MCF 10A (cell line): Measurements from ENCODE around the gene PIEZO1. TPM values are rescaled to one million over a fixed set of nuclear protein-coding genes. Genes with fewer than 3 reads are reported as not detected.
A peak's percentile ranks its signal among the peaks of the same experiment; 100 is the strongest.

Source experiments
- BruUV-seq: library from RNA; stranded (reverse); fragments of 400-500 nt; replicated peaks from 2 replicates; lab custom pipeline; 2021; lab: Mats Ljungman, UMichigan
- CTCF ChIA-PET: fragments of 300-600 bp; sonication (Branson Sonifier 250); formaldehyde crosslinking; extraction: SDS; loops from one replicate; lab custom pipeline; 2021; ENCODE audit warnings: antibody characterized with exemption, inconsistent platforms; lab: Yijun Ruan, JAX
- POLR2A ChIA-PET: fragments of 300-600, 350-650 bp; sonication (Branson Sonifier 250); formaldehyde crosslinking; extraction: SDS; loops from one replicate; lab custom pipeline; 2020; ENCODE audit warnings: antibody characterized with exemption, inconsistent platforms; lab: Yijun Ruan, JAX
- DNase-seq: peaks from one replicate; pipeline ENCODE4 v3.0.0-alpha.2; 2018; ENCODE audit not compliant: unreplicated experiment
- H3K27ac Mint-ChIP-seq: one replicate; pipeline ENCODE4 v1.8.0; 2022; ENCODE audit warnings: mild to moderate bottlenecking, low read depth, mixed read lengths; ENCODE audit not compliant: unreplicated experiment
- H3K27me3 Mint-ChIP-seq: one replicate; pipeline ENCODE4 v1.8.0; 2022; ENCODE audit warnings: mixed read lengths; ENCODE audit not compliant: insufficient read depth, unreplicated experiment
- H3K36me3 Mint-ChIP-seq: one replicate; pipeline ENCODE4 v1.8.0; 2022; ENCODE audit warnings: mild to moderate bottlenecking, moderate library complexity, mixed read lengths; ENCODE audit not compliant: insufficient read depth, unreplicated experiment
- H3K4me1 Mint-ChIP-seq: one replicate; pipeline ENCODE4 v1.8.0; 2022; ENCODE audit warnings: mixed read lengths; ENCODE audit not compliant: insufficient read depth, unreplicated experiment
- H3K4me3 Mint-ChIP-seq: one replicate; pipeline ENCODE4 v1.8.0; 2022; ENCODE audit warnings: mild to moderate bottlenecking, moderate library complexity, mixed read lengths; ENCODE audit not compliant: unreplicated experiment
- H3K9me3 Mint-ChIP-seq: one replicate; pipeline ENCODE4 v1.8.0; 2022; ENCODE audit warnings: mixed read lengths; ENCODE audit not compliant: unreplicated experiment
- intact Hi-C: fragments of 100-400 bp; cut with micrococcal nuclease; formaldehyde crosslinking; loops from 2 replicates; pipeline ENCODE4 v1.14.1; 2022
- total RNA-seq: library from RNA; stranded (reverse); gene quantifications from 2 replicates; pipeline ENCODE4 v1.2.3, GENCODE V29; 2022
- TF ChIP-seq, protein P1 (sequence below): fragments of 200-600 bp; IDR thresholded peaks from one replicate; pipeline ENCODE4 v1.8.0; 2022; ENCODE audit warnings: antibody characterized with exemption, mild to moderate bottlenecking; ENCODE audit not compliant: unreplicated experiment

Gene PIEZO1
- total RNA-seq, 1 experiment from 2014 or later, result 193 TPM

DNA sequence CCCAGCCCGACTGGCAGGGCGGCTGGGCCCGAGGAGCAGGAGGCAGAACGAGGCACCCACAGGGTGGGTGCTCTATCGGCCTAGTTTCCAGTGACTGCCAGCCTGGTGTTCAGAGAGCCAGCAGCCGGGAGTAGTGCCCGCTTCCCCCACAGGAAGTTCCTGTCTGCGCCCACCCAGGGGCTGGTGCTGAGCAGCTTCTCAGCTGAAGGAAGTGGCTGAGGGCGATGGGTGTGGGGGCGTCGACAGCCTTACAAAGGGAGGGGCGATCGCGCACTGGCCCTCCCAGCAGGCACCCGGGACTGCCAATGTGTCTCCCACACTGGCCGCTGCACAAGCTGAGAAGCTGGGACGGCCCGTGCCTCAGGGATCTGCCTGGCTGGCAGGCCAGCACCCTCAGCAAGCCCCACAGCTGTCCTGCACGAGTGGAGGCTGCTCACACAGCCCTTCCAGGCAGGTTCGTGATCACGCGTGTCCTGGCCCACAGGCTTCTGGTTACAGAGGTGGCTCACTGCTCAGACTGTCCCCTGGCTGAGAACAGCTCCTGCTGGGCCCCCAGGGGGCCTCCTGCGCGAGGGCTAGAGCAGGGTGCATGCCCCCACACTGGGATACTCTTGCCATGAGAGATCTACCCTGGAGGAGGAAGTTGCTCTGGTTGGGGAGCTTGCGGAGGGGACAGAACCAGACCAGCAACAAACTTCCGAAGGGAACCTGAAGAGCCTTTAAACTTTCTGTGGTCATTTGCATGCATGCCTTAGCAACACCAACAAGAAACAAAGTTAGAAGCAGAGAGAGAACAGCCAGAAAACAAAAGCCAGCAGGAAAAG is 81.3 kb downstream of the PIEZO1 start:
- POLR2A ChIA-PET, result interaction anchor here (1.7 kb wide), 1 partner anchor 16 kb away, joined by 4 read pairs; no protein-coding TSS in a partner anchor
- intact Hi-C loops, result no loop called here
- no peak for DNase-seq
- TF ChIP-seq, protein P1, sequence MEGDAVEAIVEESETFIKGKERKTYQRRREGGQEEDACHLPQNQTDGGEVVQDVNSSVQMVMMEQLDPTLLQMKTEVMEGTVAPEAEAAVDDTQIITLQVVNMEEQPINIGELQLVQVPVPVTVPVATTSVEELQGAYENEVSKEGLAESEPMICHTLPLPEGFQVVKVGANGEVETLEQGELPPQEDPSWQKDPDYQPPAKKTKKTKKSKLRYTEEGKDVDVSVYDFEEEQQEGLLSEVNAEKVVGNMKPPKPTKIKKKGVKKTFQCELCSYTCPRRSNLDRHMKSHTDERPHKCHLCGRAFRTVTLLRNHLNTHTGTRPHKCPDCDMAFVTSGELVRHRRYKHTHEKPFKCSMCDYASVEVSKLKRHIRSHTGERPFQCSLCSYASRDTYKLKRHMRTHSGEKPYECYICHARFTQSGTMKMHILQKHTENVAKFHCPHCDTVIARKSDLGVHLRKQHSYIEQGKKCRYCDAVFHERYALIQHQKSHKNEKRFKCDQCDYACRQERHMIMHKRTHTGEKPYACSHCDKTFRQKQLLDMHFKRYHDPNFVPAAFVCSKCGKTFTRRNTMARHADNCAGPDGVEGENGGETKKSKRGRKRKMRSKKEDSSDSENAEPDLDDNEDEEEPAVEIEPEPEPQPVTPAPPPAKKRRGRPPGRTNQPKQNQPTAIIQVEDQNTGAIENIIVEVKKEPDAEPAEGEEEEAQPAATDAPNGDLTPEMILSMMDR, result no peak
- peak overlapping the region; percentile 3 for H3K4me3 Mint-ChIP-seq
- BruUV-seq, result no TSS peak
- H3K9me3 Mint-ChIP-seq, result no peaks in the 10 kb centered on the region
- H3K27me3 Mint-ChIP-seq, result no peaks in the 10 kb centered on the region
- peaks cover 14% of the 10 kb centered on the region for H3K4me1 Mint-ChIP-seq
- CTCF ChIA-PET, result interaction anchor here (1.2 kb wide), 1 partner anchor 33 kb away, joined by 6 read pairs; no protein-coding TSS in a partner anchor
- H3K27ac Mint-ChIP-seq, result no peak overlapping the region
- peaks cover 10% of the 10 kb centered on the region for H3K36me3 Mint-ChIP-seq

DNA sequence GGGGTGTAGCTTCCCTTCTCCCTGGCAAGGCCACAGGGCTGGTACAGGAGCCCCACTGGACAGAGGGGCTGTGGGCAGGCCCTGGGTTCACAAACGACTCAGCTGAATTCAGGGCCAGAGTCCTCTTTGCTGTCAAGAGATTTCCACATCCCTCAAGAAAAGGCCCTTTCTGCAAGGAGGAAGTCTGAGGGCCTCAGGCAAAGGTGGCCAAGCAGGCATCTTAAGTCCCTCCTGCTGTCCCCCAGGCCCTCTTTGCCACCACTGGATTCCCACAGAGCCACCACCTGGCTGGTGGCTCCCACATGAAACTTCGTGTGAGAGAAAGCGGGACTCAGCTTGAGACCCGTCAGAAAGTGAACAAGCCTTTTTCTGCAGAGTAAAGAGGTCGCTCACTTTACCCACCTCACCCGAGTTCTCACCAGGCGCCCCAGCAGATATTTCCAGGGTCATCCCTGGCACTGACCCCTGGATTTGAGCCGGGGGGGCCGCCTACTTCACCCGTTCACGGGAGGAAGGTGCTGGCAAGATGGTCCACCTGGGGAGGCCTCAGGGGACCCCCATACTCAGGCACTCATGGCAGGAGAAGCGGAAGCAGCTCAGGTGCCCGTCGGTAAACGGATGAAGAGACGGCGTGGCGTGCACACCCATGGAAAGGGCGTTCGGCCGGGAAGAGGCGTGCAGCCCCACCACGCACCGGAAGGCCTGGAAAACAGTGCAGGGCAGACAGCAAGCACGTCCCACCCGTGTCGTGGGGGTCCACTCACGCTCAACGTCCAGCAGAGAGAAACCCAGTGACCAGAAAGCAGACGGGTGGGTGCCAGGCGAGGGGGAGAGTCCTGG is 82.4 kb downstream of the PIEZO1 start:
- TF ChIP-seq, protein P1, result no peak
- BruUV-seq, result no TSS peak
- Mint-ChIP-seq H3K9me3 (no peaks in the 10 kb centered on the region), H3K4me1 (peaks cover 13% of the 10 kb centered on the region), H3K36me3 (peaks cover 10% of the 10 kb centered on the region), H3K27me3 (no peaks in the 10 kb centered on the region), H3K4me3 (no peak overlapping the region), H3K27ac (no peak overlapping the region)
- DNase-seq, result no peak
- intact Hi-C loops, result no loop called here
- POLR2A ChIA-PET, result interaction anchor here (0.5 kb wide), 1 partner anchor 507 kb away, joined by 3 read pairs; no protein-coding TSS in a partner anchor
- CTCF ChIA-PET, result interaction anchor here (0.6 to 1.2 kb wide), 3 partner anchors 34 to 460 kb away, joined by 4 to 6 read pairs (median 4); no protein-coding TSS in a partner anchor

DNA sequence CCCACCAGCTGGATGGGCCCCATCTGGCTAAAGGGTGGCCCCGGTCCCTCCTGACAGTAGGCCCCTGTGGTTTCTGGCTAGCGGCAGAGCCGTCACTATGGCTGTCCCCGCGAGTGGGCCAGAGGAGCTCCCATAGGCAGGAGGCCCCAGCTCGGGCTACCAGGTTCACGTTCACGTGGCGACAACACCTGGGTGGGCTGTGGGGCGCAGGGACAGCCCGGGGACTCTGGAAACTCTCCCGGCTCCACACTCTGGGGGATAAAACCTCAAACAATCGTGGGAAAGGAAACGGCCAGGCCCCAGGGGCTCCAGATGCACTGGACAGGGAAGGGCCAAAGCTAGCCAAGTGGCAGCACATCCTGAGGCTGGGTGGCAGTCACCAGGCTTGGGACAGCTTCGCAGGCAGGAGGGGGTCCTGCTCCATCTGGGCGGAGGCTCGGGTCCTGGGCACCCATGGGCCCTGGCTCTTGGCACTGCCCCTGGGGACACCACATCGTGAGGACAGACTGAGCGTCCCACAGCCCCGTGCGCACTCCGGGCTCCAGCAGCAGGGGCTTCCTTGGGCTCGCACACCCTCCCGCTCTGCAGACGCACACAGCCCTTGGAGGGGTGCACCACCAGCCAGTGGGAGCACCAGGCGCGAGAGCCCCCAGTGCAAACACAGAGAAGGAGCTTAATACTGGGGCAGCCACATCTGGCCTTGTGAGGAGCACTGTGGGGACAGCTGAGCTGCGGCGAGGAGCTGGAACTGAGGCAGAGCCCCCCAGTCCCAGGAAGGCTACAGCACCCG is 83.2 kb downstream of the PIEZO1 start:
- Mint-ChIP-seq H3K9me3 (no peaks in the 10 kb centered on the region), H3K27ac (no peak overlapping the region), H3K4me1 (peaks cover 7% of the 10 kb centered on the region), H3K27me3 (no peaks in the 10 kb centered on the region), H3K4me3 (no peak overlapping the region), H3K36me3 (peaks cover 10% of the 10 kb centered on the region)
- BruUV-seq, result no TSS peak
- intact Hi-C loops, result no loop called here
- TF ChIP-seq, protein P1, result no peak
- DNase-seq, result no peak
- ChIA-PET CTCF (interaction anchor here (0.7 kb wide), 1 partner anchor 37 kb away, joined by 4 read pairs; no protein-coding TSS in a partner anchor), POLR2A (interaction anchor here (0.5 kb wide), 1 partner anchor 508 kb away, joined by 3 read pairs; no protein-coding TSS in a partner anchor)
